Heart right ventricle (tissue), 16 donors: Measurements from ENCODE around the gene LHFPL3. TPM values are rescaled to one million over a fixed set of nuclear protein-coding genes. Genes with fewer than 3 reads are reported as not detected.

Source experiments
- ATAC-seq, 8 donors: fragments of 200-7000 bp; cut with Tn5 transposase; one replicate each; pipeline ENCODE4 v1.9.1; 2020; ENCODE audit warnings: mild to moderate bottlenecking in 8 of 8, moderate library complexity in 8 of 8, moderate number of reproducible peaks in 1 of 8
- DNase-seq, 2 donors: peaks; one replicate each; pipeline ENCODE4 v3.0.0-alpha.2; 2020
- H3K27ac ChIP-seq, 10 donors: fragments of 200-600 bp; sonication (generic) in 2 of 10; one replicate each; pipeline versions ENCODE4 v1.5.0 to v1.8.0; 2020 to 2022; ENCODE audit warnings: mild to moderate bottlenecking in 3 of 10
- H3K27me3 ChIP-seq, 7 donors: fragments of 200-600 bp; one replicate each; pipeline ENCODE4 v1.8.0; 2021 to 2022; ENCODE audit warnings: mild to moderate bottlenecking in 2 of 7
- H3K36me3 ChIP-seq, 9 donors: fragments of 200-600 bp; sonication (generic) in 1 of 9; one replicate each; pipeline versions ENCODE4 v1.5.0 to v1.8.0; 2020 to 2022; ENCODE audit warnings: mild to moderate bottlenecking in 2 of 9
- H3K4me1 ChIP-seq, 9 donors: fragments of 200-600 bp; sonication (generic) in 1 of 9; one replicate each; pipeline versions ENCODE4 v1.5.0 to v1.8.0; 2020 to 2022; ENCODE audit warnings: mild to moderate bottlenecking in 4 of 9
- H3K4me3 ChIP-seq, 10 donors: fragments of 200-600 bp; sonication (generic) in 2 of 10; one replicate each; pipeline versions ENCODE4 v1.5.0 to v1.8.0; 2020 to 2022; ENCODE audit warnings: mild to moderate bottlenecking in 7 of 10, moderate library complexity in 2 of 10
- H3K9me3 ChIP-seq, 11 donors: fragments of 200-600 bp in 10 of 11; sonication (generic) in 2 of 11; one replicate each; pipeline versions ENCODE4 v1.5.0 to v1.8.0; 2013 to 2022; ENCODE audit warnings: mild to moderate bottlenecking in 2 of 11, control low read depth in 1 of 11, moderate library complexity in 1 of 11
- CTCF ChIP-seq, 9 donors: fragments of 200-600 bp; sonication (generic) in 2 of 9; IDR thresholded peaks; one replicate each; pipeline versions ENCODE4 v1.5.0 to v1.8.0; 2021 to 2022; ENCODE audit warnings: antibody characterized with exemption in 9 of 9, mild to moderate bottlenecking in 5 of 9, moderate library complexity in 1 of 9
- WGBS, 2 donors: extraction: QIAGEN DNeasy Blood & Tissue Kit; methylation state at CpG; one replicate each; pipeline ENCODE4 v1.1.7; 2013; ENCODE audit warnings: inconsistent platforms in 1 of 2; 5-methylcytosine and 5-hydroxymethylcytosine counted together
- intact Hi-C, 10 donors: fragments of 100-400 bp; cut with DNase I; formaldehyde crosslinking; loops; one replicate each; pipeline versions ENCODE4 v1.11.1 to v1.14.2; 2022
- polyA plus RNA-seq, 2 donors: library from polyadenylated mRNA; stranded (reverse); fragments of 200-250 nt; gene quantifications; one replicate each; pipeline ENCODE4 v1.2.3, GENCODE V29; 2013
- total RNA-seq, 10 donors: library from RNA; stranded (reverse); fragmentation: NEBNext Ultra II Directional in 3 of 10; extraction: Animal tissue kit (Norgen Biotek cat#: 25700) in 3 of 10; gene quantifications; one replicate each; pipeline versions ENCODE4 v1.2.1 to v1.2.4, GENCODE V29; 2021 to 2023
- donor health status: Arrhythmogenic right ventricular cardiomyopathy.
- donor health status: ischemic (EF 13 %, LVEDD 7.1; RV severe dilation, severe dysfunction).
- donor health status: healthy with polysubstance abuse.
- donor health status: DM: no; HTN: yes; CAD: no.
- donor health status: DM: no; HTN: no; CAD: no.
- donor health status: ischemic (EF 25% LVEDD 6.9; RV normal size, moderate dysfunction).
- donor health status: ischemic (EF 25% LVEDD 5.7; RV mildly dilated, moderate dysfunction).
- donor health status: healthy.
- donor health status: DM: yes; HTN: yes; CAD: no.
- donor health status: Ischemic cardiomyopathy.
- donor health status: ischemic (EF 35%, LVEDD 5.7; RV mildly dilated, moderate dysfunction).
- donor health status: nonischemic (EF 11% LVEDD 7.7; RV severe dilation, severe dysfunction).
- donor health status: DM: yes; HTN: yes; CAD: no.
- donor health status: PGD.
- donor health status: ischemic (EF 29% LVEDD 5.4; RV normal size, mild dysfunction).
- donor health status: nonischemic (EF 23%, LVEDD 6.1; RV moderate dilation, normal function).

LHFPL3 gene
- total and polyA plus RNA-seq, 12 donors: not detected

- whole genome bisulfite sequencing, 2 donors: 78% methylated on average over 3 of the region's 3 CpGs
- peaks cover 0 to 8% (median 0%) of the 10 kb centered on the region in 11 donors for H3K9me3 ChIP-seq
- DNase-seq (no peak), ATAC-seq (no peak)
- H3K27ac ChIP-seq: no peak overlapping the region
- no peak for TF ChIP-seq CTCF (IDR thresholded peaks at IDR 0.05)
- H3K27me3 ChIP-seq: peaks cover 0 to 4% (median 0%) of the 10 kb centered on the region in 7 donors
- H3K36me3 ChIP-seq: no peaks in the 10 kb centered on the region
- no peak overlapping the region for H3K4me3 ChIP-seq
- intact Hi-C loops: no loop called here
- H3K4me1 ChIP-seq: no peaks in the 10 kb centered on the region
Observed at GRCh38 chr7:104296266-104296665, 32.1 kb upstream of the LHFPL3 start.

DNA sequence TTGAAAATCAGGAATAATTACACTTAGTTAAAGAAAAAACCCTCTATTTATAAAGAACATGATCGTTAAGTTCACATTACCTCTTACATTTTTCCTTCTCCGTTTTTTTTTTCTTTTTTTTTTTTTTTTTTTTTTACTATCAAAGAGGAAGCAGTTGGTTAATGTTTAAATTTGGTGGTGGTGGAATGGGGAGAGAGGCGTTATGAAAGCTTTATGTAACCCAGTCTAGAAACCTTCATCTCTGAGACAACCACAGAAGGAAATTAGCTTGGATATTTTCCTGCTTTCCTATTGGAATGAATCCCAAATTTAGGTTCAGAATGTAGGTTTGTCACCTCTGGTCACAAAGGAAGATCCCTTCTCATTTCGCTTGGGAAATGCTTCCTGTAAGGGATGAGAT lies 31.5 kb upstream of the LHFPL3 start:
- Histone ChIP-seq H3K27me3 (peaks cover 0 to 4% (median 0%) of the 10 kb centered on the region in 7 donors), H3K9me3 (peaks cover 0 to 8% (median 0%) of the 10 kb centered on the region in 11 donors), H3K36me3 (no peaks in the 10 kb centered on the region), H3K4me1 (no peaks in the 10 kb centered on the region), H3K27ac (no peak overlapping the region), H3K4me3 (no peak overlapping the region)
- WGBS, 2 donors: 64 to 79% methylated on average over 4 of the region's 4 CpGs
- no peak for TF ChIP-seq CTCF (IDR thresholded peaks at IDR 0.05)
- ATAC-seq: no peak
- intact Hi-C loops: no loop called here
- no peak for DNase-seq

DNA sequence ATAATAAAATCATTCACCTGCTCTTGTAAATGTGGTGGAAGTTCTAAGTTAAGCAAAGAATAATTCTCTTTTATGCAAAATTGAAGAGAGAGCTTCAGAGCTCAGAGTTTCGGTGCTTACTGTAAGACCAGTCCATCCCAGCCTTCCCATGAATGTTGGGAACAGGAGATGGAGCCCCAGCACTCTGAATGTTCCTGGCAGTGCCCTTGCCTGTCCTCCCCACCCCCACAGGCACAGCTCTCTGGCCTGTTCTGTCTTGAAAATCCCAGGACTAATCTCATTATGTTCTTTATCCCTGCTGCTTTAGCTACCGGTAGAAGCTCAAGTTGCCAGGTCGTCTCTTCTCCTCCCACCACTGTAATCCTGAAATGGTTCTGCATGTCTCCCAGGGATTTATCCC lies 29.1 kb upstream of the LHFPL3 start:
- Histone ChIP-seq H3K36me3 (no peaks in the 10 kb centered on the region), H3K27ac (no peak overlapping the region), H3K27me3 (peaks cover 0 to 4% (median 0%) of the 10 kb centered on the region in 7 donors), H3K4me1 (no peaks in the 10 kb centered on the region), H3K9me3 (peaks cover 0 to 8% (median 0%) of the 10 kb centered on the region in 11 donors), H3K4me3 (no peak overlapping the region)
- WGBS, 2 donors: 30 to 40% methylated on average over 3 of the region's 3 CpGs
- no peak for TF ChIP-seq CTCF (IDR thresholded peaks at IDR 0.05)
- ATAC-seq: no peak
- intact Hi-C loops: no loop called here
- no peak for DNase-seq

- H3K9me3 ChIP-seq: peaks cover 0 to 8% (median 0%) of the 10 kb centered on the region in 11 donors
- H3K4me3 ChIP-seq: no peak overlapping the region
- H3K27me3 ChIP-seq: peaks cover 0 to 4% (median 0%) of the 10 kb centered on the region in 7 donors
- H3K4me1 ChIP-seq: no peaks in the 10 kb centered on the region
- WGBS, 2 donors: 44 to 48% methylated on average over 4 of the region's 4 CpGs
- intact Hi-C loops: no loop called here
- H3K36me3 ChIP-seq: no peaks in the 10 kb centered on the region
- no peak overlapping the region for H3K27ac ChIP-seq
- no peak for TF ChIP-seq CTCF (IDR thresholded peaks at IDR 0.05)
- DNase-seq (no peak), ATAC-seq (no peak)
Observed at GRCh38 chr7:104299777-104300176, 28.6 kb upstream of the LHFPL3 start.
